H9 (cell line): ENCODE results near the gene NR0B1. TPM values are rescaled to one million over a fixed set of nuclear protein-coding genes. Genes with fewer than 3 reads are reported as not detected.

Source experiments
- DNase-seq: peaks from one replicate; pipeline ENCODE4 v3.0.0-alpha.2; 2017
- H2AFZ ChIP-seq: one replicate; pipeline ENCODE4 v1.6.1; 2013; ENCODE audit warnings: mild to moderate bottlenecking, low read length, control low read depth, moderate library complexity
- H2AK5ac ChIP-seq: 2 replicates; pipeline ENCODE4 v1.6.1; 2013; ENCODE audit warnings: low read length, control low read depth, mixed read lengths; ENCODE audit not compliant: insufficient read length
- H2BK120ac ChIP-seq: one replicate; pipeline ENCODE4 v1.6.1; 2013; ENCODE audit warnings: low read depth, mild to moderate bottlenecking, low read length, control low read depth, inconsistent platforms; ENCODE audit not compliant: poor library complexity, severe bottlenecking
- H2BK12ac ChIP-seq: 2 replicates; pipeline ENCODE4 v1.6.1; 2013; ENCODE audit warnings: low read length, control low read depth, mixed read lengths, low read depth; ENCODE audit not compliant: insufficient read length
- H2BK15ac ChIP-seq: 2 replicates; pipeline ENCODE4 v1.6.1; 2013; ENCODE audit warnings: low read depth, low read length, control low read depth
- H2BK20ac ChIP-seq: one replicate; pipeline ENCODE4 v1.6.1; 2013; ENCODE audit warnings: low read depth, mild to moderate bottlenecking, low read length, control low read depth, inconsistent platforms; ENCODE audit not compliant: poor library complexity, severe bottlenecking
- H2BK5ac ChIP-seq: 2 replicates; pipeline ENCODE4 v1.6.1; 2013; ENCODE audit warnings: low read length, control low read depth, mixed read lengths; ENCODE audit not compliant: insufficient read length
- H3K14ac ChIP-seq: 2 replicates; pipeline ENCODE4 v1.6.1; 2013; ENCODE audit warnings: low read length, control low read depth; ENCODE audit not compliant: insufficient read depth
- H3K18ac ChIP-seq: 2 replicates; pipeline ENCODE4 v1.6.1; 2013; ENCODE audit warnings: low read depth, mild to moderate bottlenecking, mixed read lengths, low read length, control low read depth; ENCODE audit not compliant: insufficient read length
- H3K23ac ChIP-seq: 2 replicates; pipeline ENCODE4 v1.6.1; 2013; ENCODE audit warnings: low read length, control low read depth, mixed read lengths, low read depth; ENCODE audit not compliant: insufficient read length
- H3K23me2 ChIP-seq: 2 replicates; pipeline ENCODE4 v1.6.1; 2013; ENCODE audit warnings: low read depth, mild to moderate bottlenecking, mixed read lengths, low read length, control low read depth; ENCODE audit not compliant: insufficient read length, poor library complexity, severe bottlenecking
- H3K27ac ChIP-seq: 2 replicates; pipeline ENCODE4 v1.5.1; 2013; ENCODE audit warnings: low read length, control low read depth, mixed read lengths, low read depth; ENCODE audit not compliant: insufficient read length
- H3K27me3 ChIP-seq: 2 replicates; pipeline ENCODE4 v1.6.1; 2013; ENCODE audit warnings: low read length, control low read depth, inconsistent platforms; ENCODE audit not compliant: insufficient read depth
- H3K4ac ChIP-seq: 2 replicates; pipeline ENCODE4 v1.6.1; 2013; ENCODE audit warnings: low read depth, mild to moderate bottlenecking, control low read depth, inconsistent platforms, low read length, moderate library complexity
- H3K4me1 ChIP-seq: 2 replicates; pipeline ENCODE4 v1.6.1; 2013; ENCODE audit warnings: low read length, control low read depth, inconsistent platforms; ENCODE audit not compliant: insufficient read depth
- H3K4me2 ChIP-seq: 2 replicates; pipeline ENCODE4 v1.6.1; 2013; ENCODE audit warnings: low read length, control low read depth, mixed read lengths; ENCODE audit not compliant: insufficient read length, insufficient read depth
- H3K56ac ChIP-seq: 2 replicates; pipeline ENCODE4 v1.6.1; 2013; ENCODE audit warnings: low read depth, mild to moderate bottlenecking, mixed read lengths, low read length, control low read depth; ENCODE audit not compliant: insufficient read length
- H3K79me1 ChIP-seq: 2 replicates; pipeline ENCODE4 v1.6.1; 2013; ENCODE audit warnings: low read depth, mild to moderate bottlenecking, moderate library complexity, low read length, control low read depth, inconsistent platforms; ENCODE audit not compliant: insufficient read depth, poor library complexity, severe bottlenecking
- H3K79me2 ChIP-seq: 2 replicates; pipeline ENCODE4 v1.6.1; 2013; ENCODE audit warnings: low read length, control low read depth, inconsistent platforms; ENCODE audit not compliant: insufficient read depth
- H3K9ac ChIP-seq: 2 replicates; pipeline ENCODE4 v1.6.1; 2013; ENCODE audit warnings: low read length, control low read depth, mixed read lengths; ENCODE audit not compliant: insufficient read length; ENCODE audit errors: extremely low read depth
- H3K9me3 ChIP-seq: one replicate; pipeline ENCODE4 v1.6.1; 2013; ENCODE audit warnings: low read depth, low read length, inconsistent platforms; ENCODE audit not compliant: control insufficient read depth
- H3T11ph ChIP-seq: one replicate; pipeline ENCODE4 v1.6.1; 2013; ENCODE audit warnings: mild to moderate bottlenecking, low read length, control low read depth, inconsistent platforms
- H4K20me1 ChIP-seq: one replicate; pipeline ENCODE4 v1.6.1; 2013; ENCODE audit not compliant: control insufficient read depth, insufficient read length, insufficient read depth
- H4K5ac ChIP-seq: 2 replicates; pipeline ENCODE4 v1.6.1; 2013; ENCODE audit warnings: low read depth, mild to moderate bottlenecking, mixed read lengths, low read length, control low read depth; ENCODE audit not compliant: insufficient read length
- H4K8ac ChIP-seq: replicated peaks from 2 replicates; pipeline ENCODE4 v1.6.1; 2013; ENCODE audit warnings: low read length, control low read depth, mixed read lengths, low read depth; ENCODE audit not compliant: insufficient read length
- H4K91ac ChIP-seq: 2 replicates; pipeline ENCODE4 v1.6.1; 2013; ENCODE audit warnings: low read depth, mild to moderate bottlenecking, moderate library complexity, mixed read lengths, low read length, control low read depth; ENCODE audit not compliant: insufficient read length
- H3K27ac Mint-ChIP-seq, 3 experiments: 2 replicates in 2 of 3; 3 replicates in 1 of 3; pipeline ENCODE4 v1.8.0; 2020 to 2021; ENCODE audit warnings: mixed read lengths in 3 of 3, mild to moderate bottlenecking in 1 of 3, moderate library complexity in 1 of 3
- H3K27me3 Mint-ChIP-seq: 2 replicates; pipeline ENCODE4 v1.8.0; 2021; ENCODE audit warnings: low read depth, mild to moderate bottlenecking, moderate library complexity, mixed read lengths
- H3K36me3 Mint-ChIP-seq, 3 experiments: 2 replicates in 2 of 3; 3 replicates in 1 of 3; pipeline ENCODE4 v1.8.0; 2020 to 2021; ENCODE audit warnings: low read depth in 3 of 3, mixed read lengths in 3 of 3; ENCODE audit not compliant: insufficient read depth in 1 of 3
- H3K4me1 Mint-ChIP-seq, 2 experiments: 2 replicates each; pipeline ENCODE4 v1.8.0; 2020; ENCODE audit warnings: mixed read lengths in 2 of 2
- H3K4me3 Mint-ChIP-seq, 2 experiments: 2 replicates in 1 of 2; 3 replicates in 1 of 2; pipeline ENCODE4 v1.8.0; 2020 to 2021; ENCODE audit warnings: mild to moderate bottlenecking in 2 of 2, mixed read lengths in 2 of 2, moderate library complexity in 1 of 2
- H3K9me3 Mint-ChIP-seq, 2 experiments: 2 replicates in 1 of 2; 3 replicates in 1 of 2; pipeline ENCODE4 v1.8.0; 2020; ENCODE audit warnings: mild to moderate bottlenecking in 2 of 2, mixed read lengths in 2 of 2, moderate library complexity in 1 of 2
- CTCF ChIP-seq: fragments of 200-600 bp; sonication (generic); conservative IDR thresholded peaks from 3 replicates; pipeline ENCODE4 v1.8.0; 2021; ENCODE audit warnings: antibody characterized with exemption, mild to moderate bottlenecking
- WGBS: extraction: QIAGEN DNeasy Blood & Tissue Kit; methylation state at CpG from one replicate; pipeline ENCODE4 v1.1.7; 2013; ENCODE audit warnings: missing lambda C conversion rate, low lambda C conversion rate, mixed read lengths; ENCODE audit not compliant: insufficient read length; ENCODE audit errors: extremely low coverage; 5-methylcytosine and 5-hydroxymethylcytosine counted together
- total RNA-seq: library from RNA; stranded (reverse); gene quantifications from 2 replicates; pipeline ENCODE4 v1.2.1, GENCODE V29; 2021

NR0B1 gene
- total RNA-seq, 1 experiment from 2014 or later = not detected

GRCh38 chrX:30259927-30260326 is 49.3 kb downstream of the NR0B1 start:
- Histone ChIP-seq H2BK5ac (no peak overlapping the region), H2BK12ac (no peak overlapping the region), H3K79me1 (no peaks in the 10 kb centered on the region), H2AK5ac (no peak overlapping the region), H3K27ac (no peak overlapping the region), H3K9ac (no peak overlapping the region), H3K79me2 (no peaks in the 10 kb centered on the region), H4K91ac (no peak overlapping the region), H2AFZ (no peak overlapping the region), H3K56ac (no peak overlapping the region), H3K4ac (no peak overlapping the region), H3K18ac (no peak overlapping the region), H3K4me1 (no peaks in the 10 kb centered on the region), H2BK120ac (no peak overlapping the region), H3K9me3 (peaks cover 8% of the 10 kb centered on the region), H2BK15ac (no peak overlapping the region), H4K5ac (no peak overlapping the region), H3K4me2 (no peak overlapping the region), H4K20me1 (no peaks in the 10 kb centered on the region), H2BK20ac (no peak overlapping the region), H3K14ac (no peak overlapping the region), H3K27me3 (no peaks in the 10 kb centered on the region), H3K23ac (no peak overlapping the region), H3K23me2 (no peaks in the 10 kb centered on the region), H4K8ac (no peak overlapping the region), H3T11ph (no peak overlapping the region)
- Mint-ChIP-seq H3K27ac (no peak overlapping the region), H3K36me3 (peaks cover 13 to 19% (median 18%) of the 10 kb centered on the region in 3 experiments), H3K4me3 (no peak overlapping the region), H3K27me3 (no peaks in the 10 kb centered on the region), H3K9me3 (peaks cover 25 to 46% of the 10 kb centered on the region in 2 experiments), H3K4me1 (peaks cover 3% of the 10 kb centered on the region in 2 experiments; a peak in 3 of 4 replicates)
- no peak for TF ChIP-seq CTCF
- no CpG with 5 or more reads among the region's 2 CpGs for WGBS
- no peak for DNase-seq

Other genes with a start within 250 kb of the NR0B1 start
- gene MAGEB2, start 93.8 kb downstream of the NR0B1 start, total RNA-seq = 0.13 and 0.18 TPM in 2 replicates
- not detected in 2 replicates for gene MAGEB3, start 78.7 kb downstream of the NR0B1 start, total RNA-seq
- gene MAGEB4, start 67.4 kb downstream of the NR0B1 start, total RNA-seq = 0.11 TPM in 1 of 2 replicates, not detected in the other
- 0.17 and 0.18 TPM in 2 replicates for gene MAGEB1, start 62.2 kb downstream of the NR0B1 start, total RNA-seq